Breast epithelium (tissue), 3 donors: Measurements from ENCODE around the gene PRG3.

Experiments
- CTCF ChIP-seq, 3 donors: fragments of 450-650 bp; IDR thresholded peaks; one replicate each; pipeline ENCODE4 v1.5.1; 2016 to 2017; ENCODE audit warnings: antibody characterized with exemption in 3 of 3, mild to moderate bottlenecking in 3 of 3, moderate library complexity in 3 of 3
- POLR2AphosphoS5 ChIP-seq, 3 donors: sonication (generic); formaldehyde crosslinking; IDR thresholded peaks; one replicate each; pipeline ENCODE4 v1.6.1; 2017; ENCODE audit warnings: antibody characterized with exemption in 3 of 3

GRCh38 chr11:57418131-57418530 is 37.2 kb upstream of the PRG3 start:
- TF ChIP-seq POLR2AphosphoS5 (IDR thresholded peaks at IDR 0.05) (no peak), CTCF (IDR thresholded peaks at IDR 0.05) (no peak)
